Astrocyte of the cerebellum (primary cell): ENCODE data around the gene ANKRD22.

Experiments
- DNase-seq: peaks from one replicate; pipeline ENCODE4 v3.0.0-alpha.2; 2011; ENCODE audit warnings: low read depth
- H3K4me3 ChIP-seq: 2 replicates; pipeline ENCODE4 v1.5.1; 2011; ENCODE audit warnings: mild to moderate bottlenecking, low read depth, low read length, moderate library complexity
- in situ Hi-C: cut with HindIII; loops from 2 replicates; pipeline ENCODE4 v1.10.0; 2017; ENCODE audit warnings: low sequenced_read_pairs
- TF ChIP-seq, protein P1 (sequence below): IDR thresholded peaks from 2 replicates; pipeline ENCODE4 v1.5.1; 2012; ENCODE audit warnings: low read length, low read depth, moderate library complexity, mild to moderate bottlenecking; ENCODE audit errors: missing control alignments

ANKRD22 gene

DNA sequence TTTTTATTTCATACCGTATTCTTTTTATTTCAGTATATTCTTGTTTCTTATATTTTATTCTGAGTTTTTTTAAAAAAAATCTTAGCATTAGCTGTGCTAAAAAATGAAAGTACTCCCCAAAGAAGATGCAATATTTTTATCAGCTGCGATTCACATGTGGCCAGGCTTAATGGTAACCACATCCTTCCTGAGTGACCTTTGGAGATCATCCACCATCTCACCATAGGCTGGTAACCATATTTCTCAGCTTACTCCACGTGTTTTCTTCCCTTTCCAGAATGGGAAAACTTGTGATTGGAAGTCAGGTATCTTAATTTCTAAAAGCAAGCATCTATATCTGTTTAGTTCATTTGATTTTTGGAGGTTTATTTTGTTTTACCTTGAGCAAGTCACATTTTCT is 67.9 kb downstream of the ANKRD22 start:
- H3K4me3 ChIP-seq: no peak overlapping the region
- peak; percentile 11 for DNase-seq
- TF ChIP-seq, protein P1, sequence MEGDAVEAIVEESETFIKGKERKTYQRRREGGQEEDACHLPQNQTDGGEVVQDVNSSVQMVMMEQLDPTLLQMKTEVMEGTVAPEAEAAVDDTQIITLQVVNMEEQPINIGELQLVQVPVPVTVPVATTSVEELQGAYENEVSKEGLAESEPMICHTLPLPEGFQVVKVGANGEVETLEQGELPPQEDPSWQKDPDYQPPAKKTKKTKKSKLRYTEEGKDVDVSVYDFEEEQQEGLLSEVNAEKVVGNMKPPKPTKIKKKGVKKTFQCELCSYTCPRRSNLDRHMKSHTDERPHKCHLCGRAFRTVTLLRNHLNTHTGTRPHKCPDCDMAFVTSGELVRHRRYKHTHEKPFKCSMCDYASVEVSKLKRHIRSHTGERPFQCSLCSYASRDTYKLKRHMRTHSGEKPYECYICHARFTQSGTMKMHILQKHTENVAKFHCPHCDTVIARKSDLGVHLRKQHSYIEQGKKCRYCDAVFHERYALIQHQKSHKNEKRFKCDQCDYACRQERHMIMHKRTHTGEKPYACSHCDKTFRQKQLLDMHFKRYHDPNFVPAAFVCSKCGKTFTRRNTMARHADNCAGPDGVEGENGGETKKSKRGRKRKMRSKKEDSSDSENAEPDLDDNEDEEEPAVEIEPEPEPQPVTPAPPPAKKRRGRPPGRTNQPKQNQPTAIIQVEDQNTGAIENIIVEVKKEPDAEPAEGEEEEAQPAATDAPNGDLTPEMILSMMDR: no peak
- in situ Hi-C loops: no loop called here

- in situ Hi-C loops: no loop called here
- DNase-seq: no peak
- TF ChIP-seq, protein P1: no peak
- H3K4me3 ChIP-seq: no peak overlapping the region
Measured at GRCh38 chr10:88782222-88782621, 69.4 kb downstream of the ANKRD22 start.

DNA sequence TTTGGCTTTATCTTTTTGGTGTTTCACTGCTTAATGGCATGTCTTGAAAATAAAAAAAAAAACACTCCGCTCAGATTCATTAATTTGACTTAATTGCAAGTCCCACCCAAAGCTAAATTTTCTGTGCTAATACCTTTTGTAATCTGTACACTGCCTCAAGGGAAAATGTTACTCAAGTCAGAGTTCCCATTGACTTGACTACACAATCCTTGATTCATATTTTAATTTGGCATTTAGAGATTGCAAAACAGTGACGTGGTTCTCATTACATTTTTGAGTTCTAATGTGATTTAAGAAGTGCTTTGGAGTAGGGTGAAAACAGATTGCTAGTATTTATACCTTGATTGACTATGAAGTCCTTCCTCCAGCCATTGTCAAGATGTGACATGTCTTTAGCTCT is 70.4 kb downstream of the ANKRD22 start:
- in situ Hi-C loops: no loop called here
- DNase-seq: no peak
- no peak overlapping the region for H3K4me3 ChIP-seq
- TF ChIP-seq, protein P1: no peak
